ENCODE results near the gene PANX1.

DNA sequence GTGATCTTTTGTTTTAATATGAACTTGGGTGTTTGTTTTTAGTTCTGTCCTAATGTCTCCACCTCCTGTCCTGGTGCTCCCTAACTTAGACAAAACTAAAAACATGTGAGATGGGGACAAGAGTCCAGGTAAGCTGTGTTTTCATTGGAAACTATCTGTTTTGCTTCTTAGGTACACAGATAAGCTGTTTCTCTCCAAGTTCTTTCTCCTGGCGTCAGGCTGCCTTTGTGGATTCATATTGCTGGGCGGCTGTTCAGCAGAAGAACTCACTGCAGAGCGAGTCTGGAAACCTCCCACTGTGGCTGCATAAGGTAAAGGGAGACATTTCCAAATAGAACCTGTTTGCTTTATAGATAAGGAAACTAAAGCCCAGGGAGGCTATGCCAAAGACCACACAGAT, 24.7 kb downstream of the PANX1 start:
- TF ChIP-seq POLR2A (IDR thresholded peaks at IDR 0.05; ENCODE audit: low read length) (no peak), GATA1 (IDR thresholded peaks at IDR 0.05; ENCODE audit: low read depth, low read length) (no peak)
